Testis (tissue), 3 donors: Measurements from ENCODE around the gene NLGN1. TPM values are rescaled to one million over a fixed set of nuclear protein-coding genes. Genes with fewer than 3 reads are reported as not detected.

Experiments
- DNase-seq: peaks from one replicate; pipeline ENCODE4 v3.0.0-alpha.2; 2019
- H3K27ac ChIP-seq, 2 donors: fragments of 200-600 bp; sonication (generic); one replicate each; pipeline ENCODE4 v1.5.1; 2019
- H3K27me3 ChIP-seq: fragments of 200-600 bp; sonication (generic); one replicate; pipeline ENCODE4 v1.5.1; 2019
- H3K36me3 ChIP-seq: fragments of 200-600 bp; sonication (generic); one replicate; pipeline ENCODE4 v1.5.1; 2017; ENCODE audit warnings: low read depth; ENCODE audit errors: missing control alignments
- H3K4me1 ChIP-seq: fragments of 200-600 bp; sonication (generic); one replicate; pipeline ENCODE4 v1.5.1; 2019
- H3K4me3 ChIP-seq, 2 donors: fragments of 200-600 bp; sonication (generic); one replicate each; pipeline ENCODE4 v1.5.1; 2017 to 2019
- H3K9me3 ChIP-seq: fragments of 200-600 bp; sonication (generic); one replicate; pipeline ENCODE4 v1.5.1; 2017
- POLR2A ChIP-seq: fragments of 450-650 bp; IDR thresholded peaks from one replicate; pipeline ENCODE4 v1.6.1; 2017; ENCODE audit warnings: antibody characterized with exemption, mild to moderate bottlenecking, moderate library complexity
- WGBS, 2 donors: methylation state at CpG; one replicate each; pipeline ENCODE4 v1.1.5; 2018; 5-methylcytosine and 5-hydroxymethylcytosine counted together
- intact Hi-C: fragments of 100-400 bp; cut with DNase I; formaldehyde crosslinking; loops from one replicate; pipeline ENCODE4 v1.15.1; 2023; ENCODE audit warnings: low total_unique reads
- polyA plus RNA-seq: library from polyadenylated mRNA; stranded (reverse); fragments of 350-450 nt; fragmentation: Illumina TruSeq; extraction: RNeasy Lipid Tissue Mini Kit (QIAGEN cat#74804); gene quantifications from one replicate; pipeline ENCODE4 v1.2.3, GENCODE V29; 2014; ENCODE audit warnings: low read depth, low replicate concordance; ENCODE audit not compliant: insufficient read depth
- total RNA-seq, 2 donors: library from RNA; depleted of rRNA; stranded (reverse); fragments of >200 nt; gene quantifications; one replicate each; pipeline ENCODE4 v1.2.3, GENCODE V29; 2016
- TF ChIP-seq, protein P1 (sequence below), 3 experiments: fragments of 450-650 bp in 2 of 3; fragments of 200-600 bp in 1 of 3; sonication (generic) in 1 of 3; IDR thresholded peaks; one replicate each; pipeline ENCODE4 v1.5.1; 2016 to 2019; ENCODE audit warnings: antibody characterized with exemption in 3 of 3, mild to moderate bottlenecking in 2 of 3, moderate library complexity in 1 of 3

Gene NLGN1
- total and polyA plus RNA-seq, 3 donors from 2014 or later = 10.6 to 19.2 (median 15.5) TPM

GRCh38 chr3:173857154-173857553 is 459.6 kb downstream of the NLGN1 start:
- intact Hi-C loops = no loop called here
- Histone ChIP-seq H3K4me1 (no peaks in the 10 kb centered on the region), H3K4me3 (no peak overlapping the region), H3K36me3 (no peaks in the 10 kb centered on the region), H3K27me3 (no peaks in the 10 kb centered on the region), H3K27ac (no peak overlapping the region), H3K9me3 (no peaks in the 10 kb centered on the region)
- no peak for DNase-seq
- WGBS, 2 donors = 78 to 83% methylated on average over 1 of the region's 1 CpG
- TF ChIP-seq, protein P1, sequence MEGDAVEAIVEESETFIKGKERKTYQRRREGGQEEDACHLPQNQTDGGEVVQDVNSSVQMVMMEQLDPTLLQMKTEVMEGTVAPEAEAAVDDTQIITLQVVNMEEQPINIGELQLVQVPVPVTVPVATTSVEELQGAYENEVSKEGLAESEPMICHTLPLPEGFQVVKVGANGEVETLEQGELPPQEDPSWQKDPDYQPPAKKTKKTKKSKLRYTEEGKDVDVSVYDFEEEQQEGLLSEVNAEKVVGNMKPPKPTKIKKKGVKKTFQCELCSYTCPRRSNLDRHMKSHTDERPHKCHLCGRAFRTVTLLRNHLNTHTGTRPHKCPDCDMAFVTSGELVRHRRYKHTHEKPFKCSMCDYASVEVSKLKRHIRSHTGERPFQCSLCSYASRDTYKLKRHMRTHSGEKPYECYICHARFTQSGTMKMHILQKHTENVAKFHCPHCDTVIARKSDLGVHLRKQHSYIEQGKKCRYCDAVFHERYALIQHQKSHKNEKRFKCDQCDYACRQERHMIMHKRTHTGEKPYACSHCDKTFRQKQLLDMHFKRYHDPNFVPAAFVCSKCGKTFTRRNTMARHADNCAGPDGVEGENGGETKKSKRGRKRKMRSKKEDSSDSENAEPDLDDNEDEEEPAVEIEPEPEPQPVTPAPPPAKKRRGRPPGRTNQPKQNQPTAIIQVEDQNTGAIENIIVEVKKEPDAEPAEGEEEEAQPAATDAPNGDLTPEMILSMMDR (IDR thresholded peaks at IDR 0.05) = no peak
- no peak for TF ChIP-seq POLR2A

GRCh38 chr3:173862701-173863100 is 465.2 kb downstream of the NLGN1 start:
- Histone ChIP-seq H3K27ac (no peak overlapping the region), H3K4me3 (no peak overlapping the region), H3K36me3 (no peaks in the 10 kb centered on the region), H3K4me1 (no peaks in the 10 kb centered on the region), H3K27me3 (no peaks in the 10 kb centered on the region), H3K9me3 (no peaks in the 10 kb centered on the region)
- intact Hi-C loops = no loop called here
- 90 to 96% methylated on average over 1 of the region's 1 CpG for WGBS, 2 donors
- TF ChIP-seq, protein P1 (IDR thresholded peaks at IDR 0.05) = no peak
- TF ChIP-seq POLR2A = no peak
- no peak for DNase-seq

DNA sequence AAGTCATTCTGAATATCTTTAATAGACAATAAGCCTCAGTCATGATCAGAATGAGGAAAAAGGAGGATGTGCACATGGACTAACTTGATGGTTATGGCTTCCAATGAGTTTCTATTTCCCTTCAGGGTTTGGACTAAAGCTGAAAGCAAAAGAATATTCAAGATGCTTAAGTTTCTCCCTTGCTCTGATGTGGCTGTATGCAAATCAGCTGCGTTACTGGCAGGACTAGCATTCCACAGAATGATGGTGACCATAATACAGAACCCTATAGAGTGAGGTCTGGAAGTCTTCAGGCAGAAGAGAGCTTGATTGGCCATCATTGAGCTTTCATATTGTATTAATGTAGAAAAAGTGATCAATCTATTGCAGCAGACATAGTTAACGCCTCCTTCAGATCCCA is 466.0 kb downstream of the NLGN1 start:
- intact Hi-C loops = no loop called here

DNA sequence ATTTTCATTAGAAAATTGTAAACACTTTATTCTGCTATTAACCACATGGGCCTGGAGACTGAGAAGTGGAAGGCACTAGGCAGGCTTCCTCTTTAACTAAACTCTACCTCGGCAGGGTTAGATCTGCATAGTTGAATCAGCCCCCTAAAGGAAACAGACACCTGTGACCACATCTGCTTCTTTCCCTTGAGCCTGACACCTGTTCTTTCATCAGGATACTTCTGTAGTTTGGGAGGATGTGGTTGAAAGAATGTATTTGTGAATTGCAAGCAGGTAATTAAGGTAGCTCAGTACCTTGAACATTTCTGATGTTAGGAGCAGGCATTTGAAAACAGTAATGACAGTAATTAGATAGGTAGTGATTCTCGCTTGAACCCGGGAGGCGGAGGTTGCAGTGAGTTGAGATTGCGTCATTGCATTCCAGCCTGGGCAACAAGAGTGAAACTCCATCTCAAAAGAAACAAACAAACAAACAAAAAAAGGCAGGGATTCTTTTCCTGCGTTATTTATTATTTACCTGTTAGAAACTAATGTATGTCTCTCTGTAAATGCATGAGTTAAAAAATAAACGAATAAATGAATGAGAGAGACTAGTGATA is 468.5 kb downstream of the NLGN1 start:
- TF ChIP-seq POLR2A = no peak
- TF ChIP-seq, protein P1 (IDR thresholded peaks at IDR 0.05) = no peak
- Histone ChIP-seq H3K36me3 (no peaks in the 10 kb centered on the region), H3K27ac (no peak overlapping the region), H3K27me3 (no peaks in the 10 kb centered on the region), H3K9me3 (no peaks in the 10 kb centered on the region), H3K4me3 (no peak overlapping the region), H3K4me1 (no peaks in the 10 kb centered on the region)
- WGBS, 2 donors = 76 to 78% methylated on average over 7 of the region's 7 CpGs
- DNase-seq = no peak
- intact Hi-C loops = no loop called here

More for the DNA sequence above, 466.0 kb downstream of the NLGN1 start:
- Histone ChIP-seq H3K4me1 (no peaks in the 10 kb centered on the region), H3K36me3 (no peaks in the 10 kb centered on the region), H3K9me3 (no peaks in the 10 kb centered on the region), H3K27me3 (no peaks in the 10 kb centered on the region), H3K27ac (no peak overlapping the region), H3K4me3 (no peak overlapping the region)
- no peak for TF ChIP-seq POLR2A
- TF ChIP-seq, protein P1 (IDR thresholded peaks at IDR 0.05) = no peak
- no peak for DNase-seq
- 87 to 96% methylated on average over 2 of the region's 2 CpGs for WGBS, 2 donors

GRCh38 chr3:173869766-173870165 is 472.2 kb downstream of the NLGN1 start:
- intact Hi-C loops = no loop called here

More at GRCh38 chr3:173869766-173870165, 472.2 kb downstream of the NLGN1 start:
- DNase-seq = no peak
- H3K4me1 ChIP-seq = no peaks in the 10 kb centered on the region
- H3K27me3 ChIP-seq = no peaks in the 10 kb centered on the region
- no peak overlapping the region for H3K4me3 ChIP-seq
- no peaks in the 10 kb centered on the region for H3K36me3 ChIP-seq
- TF ChIP-seq, protein P1 (IDR thresholded peaks at IDR 0.05) = no peak
- no peak for TF ChIP-seq POLR2A
- no peak overlapping the region for H3K27ac ChIP-seq
- H3K9me3 ChIP-seq = no peaks in the 10 kb centered on the region
- 67 to 78% methylated on average over 3 of the region's 3 CpGs for WGBS, 2 donors
